CD14-positive monocyte (primary cell): ENCODE results near the gene RAET1E. TPM values are rescaled to one million over a fixed set of nuclear protein-coding genes. Genes with fewer than 3 reads are reported as not detected.

Experiments used
- DNase-seq, 3 donors: peaks; one replicate each; pipeline ENCODE4 v3.0.0-alpha.2; 2011 to 2022
- H2AFZ ChIP-seq: 2 replicates; pipeline ENCODE4 v1.6.0; 2012; ENCODE audit warnings: mild to moderate bottlenecking, low read depth, low read length, inconsistent platforms; ENCODE audit not compliant: insufficient read depth, poor library complexity, severe bottlenecking
- H3K27ac ChIP-seq, 2 donors: 1 replicate in 1 of 2; 2 replicates in 1 of 2; pipeline ENCODE4 v1.5.1; 2012 to 2013; ENCODE audit warnings: low read length in 2 of 2, control low read depth in 1 of 2, inconsistent platforms in 1 of 2, low read depth in 1 of 2, mild to moderate bottlenecking in 1 of 2
- H3K27me3 ChIP-seq, 2 donors: one replicate each; pipeline versions ENCODE4 v1.6.0 to v1.6.1; 2011 to 2013; ENCODE audit warnings: low read length in 2 of 2; ENCODE audit not compliant: control insufficient read depth in 2 of 2, insufficient read depth in 2 of 2
- H3K36me3 ChIP-seq, 2 donors: replicated peaks in 1 of 2; 1 replicate in 1 of 2; 2 replicates in 1 of 2; pipeline versions ENCODE4 v1.5.1 to v1.6.1; 2012 to 2013; ENCODE audit warnings: low read length in 2 of 2, control low read depth in 1 of 2, inconsistent platforms in 1 of 2, mild to moderate bottlenecking in 1 of 2; ENCODE audit not compliant: insufficient read depth in 2 of 2, control insufficient read depth in 1 of 2
- H3K4me1 ChIP-seq, 2 donors: 1 replicate in 1 of 2; 2 replicates in 1 of 2; pipeline versions ENCODE4 v1.5.1 to v1.6.1; 2012 to 2013; ENCODE audit warnings: low read length in 2 of 2, control low read depth in 1 of 2, inconsistent platforms in 1 of 2, mild to moderate bottlenecking in 1 of 2, moderate library complexity in 1 of 2; ENCODE audit not compliant: insufficient read depth in 2 of 2, control insufficient read depth in 1 of 2
- H3K4me2 ChIP-seq: replicated peaks from 2 replicates; pipeline ENCODE3; 2012; ENCODE audit warnings: low read length, moderate library complexity, mild to moderate bottlenecking; ENCODE audit not compliant: poor library complexity, severe bottlenecking; ENCODE audit errors: extremely low read depth
- H3K4me3 ChIP-seq, 3 experiments: fragments of 200-600 bp in 1 of 3; sonication (generic) in 1 of 3; replicated peaks in 1 of 3; 1 replicate in 2 of 3; 2 replicates in 1 of 3; pipeline ENCODE4 v1.5.1; 2011 to 2013; ENCODE audit warnings: low read length in 3 of 3, mild to moderate bottlenecking in 3 of 3, control low read depth in 2 of 3, low read depth in 2 of 3, inconsistent platforms in 1 of 3, moderate library complexity in 1 of 3
- H3K79me2 ChIP-seq: 2 replicates; pipeline ENCODE4 v1.6.0; 2012; ENCODE audit warnings: mild to moderate bottlenecking, control low read depth, inconsistent platforms, low read length, moderate library complexity; ENCODE audit not compliant: insufficient read depth
- H3K9ac ChIP-seq: 2 replicates; pipeline ENCODE4 v1.6.0; 2017; ENCODE audit warnings: low read length, mild to moderate bottlenecking; ENCODE audit not compliant: insufficient read depth, poor library complexity, severe bottlenecking
- H3K9me3 ChIP-seq, 2 donors: replicated peaks in 1 of 2; 1 replicate in 1 of 2; 2 replicates in 1 of 2; pipeline versions ENCODE4 v1.5.1 to v1.6.1; 2012 to 2013; ENCODE audit warnings: low read length in 2 of 2, control low read depth in 1 of 2; ENCODE audit not compliant: control insufficient read depth in 1 of 2, insufficient read depth in 1 of 2
- H4K20me1 ChIP-seq: 2 replicates; pipeline ENCODE4 v1.6.0; 2012; ENCODE audit warnings: mild to moderate bottlenecking, low read length, control low read depth, moderate library complexity; ENCODE audit not compliant: insufficient read depth
- H3K27ac Mint-ChIP-seq, 7 donors: one replicate each; pipeline ENCODE4 v1.8.0; 2020; ENCODE audit warnings: mild to moderate bottlenecking in 7 of 7, mixed read lengths in 7 of 7, moderate library complexity in 6 of 7, inconsistent platforms in 2 of 7
- H3K27me3 Mint-ChIP-seq, 3 donors: one replicate each; pipeline ENCODE4 v1.8.0; 2021 to 2022; ENCODE audit warnings: low read depth in 3 of 3, mild to moderate bottlenecking in 3 of 3, mixed read lengths in 3 of 3, moderate library complexity in 3 of 3, inconsistent platforms in 1 of 3
- H3K36me3 Mint-ChIP-seq, 2 donors: one replicate each; pipeline ENCODE4 v1.8.0; 2020; ENCODE audit warnings: mixed read lengths in 2 of 2, inconsistent platforms in 1 of 2, mild to moderate bottlenecking in 1 of 2
- H3K4me1 Mint-ChIP-seq: one replicate; pipeline ENCODE4 v1.8.0; 2020; ENCODE audit warnings: mild to moderate bottlenecking, mixed read lengths
- H3K4me3 Mint-ChIP-seq, 2 donors: one replicate each; pipeline ENCODE4 v1.8.0; 2020; ENCODE audit warnings: mild to moderate bottlenecking in 2 of 2, mixed read lengths in 2 of 2, moderate library complexity in 1 of 2
- H3K9me3 Mint-ChIP-seq, 7 donors: one replicate each; pipeline ENCODE4 v1.8.0; 2020 to 2022; ENCODE audit warnings: mixed read lengths in 7 of 7, mild to moderate bottlenecking in 6 of 7, moderate library complexity in 6 of 7, inconsistent platforms in 2 of 7
- CTCF ChIP-seq: fragments of 200-600 bp; IDR thresholded peaks from one replicate; pipeline ENCODE4 v1.8.0; 2022; ENCODE audit warnings: antibody characterized with exemption, mild to moderate bottlenecking
- WGBS: methylation state at CpG from one replicate; pipeline ENCODE4 v1.1.5; 2013; ENCODE audit warnings: missing lambda C conversion rate; ENCODE audit not compliant: insufficient coverage; 5-methylcytosine and 5-hydroxymethylcytosine counted together
- intact Hi-C, 2 donors: fragments of 100-400 bp; cut with micrococcal nuclease; formaldehyde crosslinking; loops; one replicate each; pipeline versions ENCODE4 v1.15.0 to v1.15.1; 2023
- polyA plus RNA-seq, 3 donors: library from polyadenylated mRNA; depleted of rRNA in 1 of 3; unstranded in 2 of 3; stranded (reverse) in 1 of 3; fragments of 300-500 nt in 2 of 3; fragments of >200 nt in 1 of 3; fragmentation: Illumina TruSeq in 2 of 3; gene quantifications; 1 replicate in 2 of 3; 2 replicates in 1 of 3; pipeline ENCODE4 v1.2.3, GENCODE V29; 2012 to 2021

The RAET1E gene
- polyA plus RNA-seq, 3 donors = not detected

- peak; percentile 33 to 63 (median 52) for DNase-seq
- Mint-ChIP-seq H3K27ac (peak overlapping the region in 2 of 7 donors; percentile 39 to 50), H3K27me3 (peaks cover 85 to 93% (median 86%) of the 10 kb centered on the region in 3 donors), H3K4me3 (peak overlapping the region; percentile 77 to 96), H3K4me1 (peaks cover 31% of the 10 kb centered on the region), H3K36me3 (peaks cover 8 to 15% of the 10 kb centered on the region in 2 donors), H3K9me3 (peaks cover 0 to 26% (median 16%) of the 10 kb centered on the region in 7 donors)
- Histone ChIP-seq H3K36me3 (no peaks in the 10 kb centered on the region), H3K27me3 (peaks cover 38 to 85% of the 10 kb centered on the region in 2 donors), H2AFZ (peak overlapping the region; percentile 82), H3K4me2 (peak overlapping the region; percentile 89), H3K4me1 (peaks cover 28 to 29% of the 10 kb centered on the region in 2 donors), H3K4me3 (peak overlapping the region; percentile 36 to 73 (median 48)), H4K20me1 (no peaks in the 10 kb centered on the region), H3K27ac (no peak overlapping the region), H3K9ac (peak overlapping the region; percentile 40), H3K9me3 (peaks cover 0 to 4% of the 10 kb centered on the region in 2 donors), H3K79me2 (no peaks in the 10 kb centered on the region)
- intact Hi-C loops = loop anchor here (5.0 to 10.0 kb wide), 2 partner anchors 94 to 201 kb away; no protein-coding TSS in a partner anchor
- peak; percentile 77 for TF ChIP-seq CTCF
- 4% methylated on average over 21 of the region's 31 CpGs for WGBS
Measured at GRCh38 chr6:149925974-149926777, 28.3 kb upstream of the RAET1E start.

- Mint-ChIP-seq H3K4me3 (peak overlapping the region; percentile 77 to 96), H3K36me3 (peaks cover 8 to 15% of the 10 kb centered on the region in 2 donors), H3K4me1 (peaks cover 31% of the 10 kb centered on the region), H3K27me3 (peaks cover 82 to 93% (median 85%) of the 10 kb centered on the region in 3 donors), H3K9me3 (peaks cover 0 to 26% (median 16%) of the 10 kb centered on the region in 7 donors), H3K27ac (no peak overlapping the region)
- Histone ChIP-seq H3K27me3 (peaks cover 35 to 81% of the 10 kb centered on the region in 2 donors), H3K27ac (no peak overlapping the region), H4K20me1 (no peaks in the 10 kb centered on the region), H3K4me1 (peaks cover 28 to 29% of the 10 kb centered on the region in 2 donors), H2AFZ (peak overlapping the region; percentile 82), H3K36me3 (no peaks in the 10 kb centered on the region), H3K79me2 (no peaks in the 10 kb centered on the region), H3K4me3 (peak overlapping the region; percentile 36 to 73 (median 48)), H3K4me2 (peak overlapping the region; percentile 89), H3K9me3 (peaks cover 0 to 4% of the 10 kb centered on the region in 2 donors), H3K9ac (peak overlapping the region; percentile 40)
- no peak for DNase-seq
- intact Hi-C loops = loop anchor here (5.0 to 10.0 kb wide), 2 partner anchors 93 to 201 kb away; no protein-coding TSS in a partner anchor
- 11% methylated on average over 31 of the region's 34 CpGs for WGBS
- no peak for TF ChIP-seq CTCF
Measured at GRCh38 chr6:149925253-149925973, 27.5 kb upstream of the RAET1E start.
